WTC11 (cell line): ENCODE data around the gene MTPN. TPM values are rescaled to one million over a fixed set of nuclear protein-coding genes. Genes with fewer than 3 reads are reported as not detected.

Experiments used
- ATAC-seq: fragments of 200-7000 bp; cut with Tn5 transposase; 2 replicates; pipeline ENCODE4 v1.10.0; 2021; ENCODE audit warnings: mild to moderate bottlenecking, moderate library complexity
- CTCF ChIA-PET: fragments of 300-600 bp; sonication (Branson Sonifier 250); formaldehyde crosslinking; loops from one replicate; lab custom pipeline; 2021; ENCODE audit warnings: antibody characterized with exemption; lab: Charles Lee
- POLR2A ChIA-PET: fragments of 350-600 bp; sonication (Branson Sonifier 250); formaldehyde crosslinking; loops from one replicate; lab custom pipeline; 2021; ENCODE audit warnings: antibody characterized with exemption; lab: Charles Lee
- DNase-seq: peaks from one replicate; pipeline ENCODE4 v3.0.0; 2021; ENCODE audit warnings: low spot score
- H3K27ac Mint-ChIP-seq: 2 replicates; pipeline ENCODE4 v1.8.0; 2021; ENCODE audit warnings: mixed read lengths
- H3K27me3 Mint-ChIP-seq: 2 replicates; pipeline ENCODE4 v1.8.0; 2021; ENCODE audit warnings: low read depth, mild to moderate bottlenecking, moderate library complexity, mixed read lengths
- H3K36me3 Mint-ChIP-seq: 2 replicates; pipeline ENCODE4 v1.8.0; 2021; ENCODE audit warnings: mixed read lengths
- H3K4me1 Mint-ChIP-seq: 2 replicates; pipeline ENCODE4 v1.8.0; 2022; ENCODE audit warnings: mixed read lengths
- H3K4me3 Mint-ChIP-seq: 2 replicates; pipeline ENCODE4 v1.8.0; 2021; ENCODE audit warnings: mild to moderate bottlenecking, moderate library complexity, mixed read lengths
- H3K9me3 Mint-ChIP-seq: 2 replicates; pipeline ENCODE4 v1.8.0; 2021; ENCODE audit warnings: mixed read lengths
- ARID4B ChIP-seq: sonication (generic); formaldehyde crosslinking; IDR thresholded peaks from 2 replicates; pipeline ENCODE4 v1.8.0; 2023; ENCODE audit warnings: missing genetic modification reagents, mild to moderate bottlenecking, borderline replicate concordance
- ATF3 ChIP-seq: sonication (generic); formaldehyde crosslinking; conservative IDR thresholded peaks from 2 replicates; pipeline ENCODE4 v1.8.1; 2022; ENCODE audit warnings: mild to moderate bottlenecking, missing genetic modification reagents
- CBFB ChIP-seq: sonication (generic); formaldehyde crosslinking; IDR thresholded peaks from 2 replicates; pipeline ENCODE4 v1.8.1; 2022; ENCODE audit warnings: mild to moderate bottlenecking, low read depth, missing genetic modification reagents
- E2F5 ChIP-seq: sonication (generic); formaldehyde crosslinking; IDR thresholded peaks from 2 replicates; pipeline ENCODE4 v1.8.1; 2022; ENCODE audit warnings: mild to moderate bottlenecking, moderate library complexity, missing genetic modification reagents
- ELF4 ChIP-seq: sonication (generic); formaldehyde crosslinking; IDR thresholded peaks from 2 replicates; pipeline ENCODE4 v1.8.1; 2022; ENCODE audit warnings: low read depth, mild to moderate bottlenecking, moderate library complexity, missing genetic modification reagents
- FOXP1 ChIP-seq: sonication (generic); formaldehyde crosslinking; IDR thresholded peaks from 2 replicates; pipeline ENCODE4 v1.8.0; 2022; ENCODE audit warnings: missing genetic modification reagents, mild to moderate bottlenecking, moderate library complexity, borderline replicate concordance
- GRHL2 ChIP-seq: fragments of 250-450 bp; sonication (Bioruptor Pico); IDR thresholded peaks from 2 replicates; pipeline ENCODE4 v1.8.0; 2022; ENCODE audit warnings: mild to moderate bottlenecking, moderate library complexity; ENCODE audit not compliant: insufficient replicate concordance, severe bottlenecking
- IRF1 ChIP-seq: sonication (generic); formaldehyde crosslinking; IDR thresholded peaks from 2 replicates; pipeline ENCODE4 v1.8.0; 2023; ENCODE audit warnings: missing genetic modification reagents
- JUN ChIP-seq: sonication (generic); formaldehyde crosslinking; IDR thresholded peaks from 2 replicates; pipeline ENCODE4 v1.8.0; 2023; ENCODE audit warnings: mild to moderate bottlenecking, missing genetic modification reagents
- NFE2L1 ChIP-seq: sonication (generic); formaldehyde crosslinking; IDR thresholded peaks from 2 replicates; pipeline ENCODE4 v1.8.1; 2023; ENCODE audit warnings: missing genetic modification reagents
- OVOL2 ChIP-seq: fragments of 250-450 bp; sonication (Bioruptor Pico); IDR thresholded peaks from 2 replicates; pipeline ENCODE4 v1.9.0; 2021; ENCODE audit warnings: mild to moderate bottlenecking, borderline replicate concordance
- RELA ChIP-seq: sonication (generic); formaldehyde crosslinking; IDR thresholded peaks from 2 replicates; pipeline ENCODE4 v1.8.1; 2022; ENCODE audit warnings: missing genetic modification reagents, mild to moderate bottlenecking, borderline replicate concordance
- RORB ChIP-seq: fragments of 250-450 bp; sonication (Bioruptor Pico); IDR thresholded peaks from 2 replicates; pipeline ENCODE4 v1.9.0; 2021; ENCODE audit warnings: mild to moderate bottlenecking
- SP1 ChIP-seq: sonication (generic); formaldehyde crosslinking; conservative IDR thresholded peaks from 2 replicates; pipeline ENCODE4 v1.8.1; 2022; ENCODE audit warnings: missing genetic modification reagents
- TEAD4 ChIP-seq: sonication (generic); formaldehyde crosslinking; IDR thresholded peaks from 2 replicates; pipeline ENCODE4 v1.8.0; 2022; ENCODE audit warnings: mild to moderate bottlenecking, missing genetic modification reagents
- TP53 ChIP-seq: sonication (generic); formaldehyde crosslinking; IDR thresholded peaks from 2 replicates; pipeline ENCODE4 v1.8.1; 2023; ENCODE audit warnings: mild to moderate bottlenecking, missing genetic modification reagents
- ZNF317 ChIP-seq: sonication (generic); formaldehyde crosslinking; IDR thresholded peaks from 2 replicates; pipeline ENCODE4 v1.8.1; 2023; ENCODE audit warnings: low read depth, mild to moderate bottlenecking, moderate library complexity, missing genetic modification reagents, borderline replicate concordance
- ZNF532 ChIP-seq: fragments of 250-450 bp; sonication (Bioruptor Pico); IDR thresholded peaks from 2 replicates; pipeline ENCODE4 v1.9.0; 2021; ENCODE audit warnings: mild to moderate bottlenecking, borderline replicate concordance
- total RNA-seq: library from RNA; stranded (reverse); gene quantifications from 3 replicates; pipeline ENCODE4 v1.2.3, GENCODE V29; 2021

Gene MTPN
- total RNA-seq, 1 experiment from 2014 or later: 92.5 TPM

- Mint-ChIP-seq H3K36me3 (no peaks in the 10 kb centered on the region), H3K4me3 (no peak overlapping the region), H3K27ac (no peak overlapping the region), H3K4me1 (peaks cover 5% of the 10 kb centered on the region; the same call in 1 of the 2 replicates), H3K9me3 (no peaks in the 10 kb centered on the region), H3K27me3 (no peaks in the 10 kb centered on the region)
- ChIA-PET POLR2A (no interaction called here), CTCF (no interaction called here)
- DNase-seq (no peak), ATAC-seq (no peak)
- TF ChIP-seq ATF3 (CRISPR knock-in tag) (no peak), CBFB (CRISPR knock-in tag) (no peak), JUN (CRISPR knock-in tag) (no peak), TEAD4 (CRISPR knock-in tag) (no peak), GRHL2 (CRISPR knock-in tag) (no peak), RORB (no peak), ZNF317 (no peak), NFE2L1 (CRISPR knock-in tag) (no peak), TP53 (no peak), OVOL2 (CRISPR knock-in tag) (no peak), FOXP1 (CRISPR knock-in tag) (no peak), IRF1 (CRISPR knock-in tag) (no peak), RELA (CRISPR knock-in tag) (no peak), ARID4B (CRISPR knock-in tag) (no peak), ZNF532 (CRISPR knock-in tag) (no peak), SP1 (no peak), E2F5 (no peak), ELF4 (CRISPR knock-in tag) (no peak)
Measured at GRCh38 chr7:135957627-135958026, 19.5 kb downstream of the MTPN start.
